Left ventricle myocardium inferior (tissue), 1 donor: Measurements from ENCODE around the gene TSEN34. TPM values are rescaled to one million over a fixed set of nuclear protein-coding genes. Genes with fewer than 3 reads are reported as not detected.
"Not testable (repeated sequence)": the region's sequence is repeated elsewhere in the genome, so short reads cannot be mapped to it uniquely, and the experiment has no call there.

ENCODE experiments used
- DNase-seq: peaks from one replicate; pipeline ENCODE4 v3.0.0-alpha.2; 2020
- H3K27ac ChIP-seq: fragments of 200-600 bp; replicated peaks from 2 replicates; pipeline ENCODE4 v1.8.0; 2021
- H3K27me3 ChIP-seq: fragments of 200-600 bp; 2 replicates; pipeline ENCODE4 v1.8.0; 2021; ENCODE audit warnings: low read depth
- H3K36me3 ChIP-seq: fragments of 200-600 bp; 2 replicates; pipeline ENCODE4 v1.8.0; 2021
- H3K4me1 ChIP-seq: fragments of 200-600 bp; 2 replicates; pipeline ENCODE4 v1.8.0; 2021
- H3K4me3 ChIP-seq: fragments of 200-600 bp; 2 replicates; pipeline ENCODE4 v1.8.0; 2021; ENCODE audit warnings: mild to moderate bottlenecking, moderate library complexity
- H3K9me3 ChIP-seq: fragments of 200-600 bp; replicated peaks from 2 replicates; pipeline ENCODE4 v1.8.0; 2021
- intact Hi-C: fragments of 100-400 bp; cut with micrococcal nuclease; formaldehyde crosslinking; loops from one replicate; pipeline ENCODE4 v1.11.0; 2022
- total RNA-seq: library from RNA; stranded (reverse); fragmentation: NEBNext Ultra II Directional; extraction: Animal tissue kit (Norgen Biotek cat#: 25700); gene quantifications from one replicate; pipeline ENCODE4 v1.2.1, GENCODE V29; 2021
- donor health status: DM: no; HTN: yes; CAD: no; lungs with severe emphysema.

Gene TSEN34
- total RNA-seq, 1 donor from 2014 or later, result 16.2 TPM

DNA sequence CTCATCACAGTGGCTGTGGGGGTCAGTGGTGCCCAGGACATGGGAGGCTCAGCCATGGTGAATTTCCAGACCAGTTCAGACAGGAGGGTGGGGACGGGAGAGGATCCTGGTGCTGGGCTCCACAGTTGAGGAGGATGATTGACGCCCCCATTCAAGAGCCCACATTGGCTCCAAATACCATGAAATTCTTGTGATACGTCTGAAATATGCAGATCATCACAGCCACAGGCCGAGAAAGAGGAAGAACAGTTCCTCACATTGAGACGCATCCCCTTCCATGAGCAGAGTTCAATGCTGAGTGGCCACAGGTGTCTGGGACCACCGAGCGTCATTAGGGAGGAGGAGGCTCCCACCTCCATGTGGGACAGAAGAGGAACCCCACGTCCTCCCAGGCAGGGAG, 52.7 kb downstream of the TSEN34 start:
- intact Hi-C loops, H3K27ac ChIP-seq, H3K36me3 ChIP-seq, H3K4me1 ChIP-seq, DNase-seq, H3K9me3 ChIP-seq, H3K4me3 ChIP-seq: not testable (repeated sequence)
- peaks cover 36% of the 10 kb centered on the region for H3K27me3 ChIP-seq

Other genes with a start within 250 kb of the TSEN34 start
- gene CACNG8, start 228.4 kb upstream of the TSEN34 start, total RNA-seq, result 0.16 TPM
- gene CACNG6, start 199.7 kb upstream of the TSEN34 start, total RNA-seq, result not detected
- gene VSTM1, start 127.4 kb upstream of the TSEN34 start, total RNA-seq, result not detected
- not detected for gene TARM1, start 109.9 kb upstream of the TSEN34 start, total RNA-seq
- gene OSCAR, start 90.5 kb upstream of the TSEN34 start, total RNA-seq, result 0.33 TPM
- 503 TPM for gene NDUFA3, start 88.5 kb upstream of the TSEN34 start, total RNA-seq
- gene TFPT, start 75.7 kb upstream of the TSEN34 start, total RNA-seq, result 14.5 TPM
- gene PRPF31, start 75.6 kb upstream of the TSEN34 start, total RNA-seq, result 39.5 TPM
- 19.5 TPM for gene CNOT3, start 53.5 kb upstream of the TSEN34 start, total RNA-seq
- gene LENG1, start 31.6 kb upstream of the TSEN34 start, total RNA-seq, result 7.3 TPM
- gene TMC4, start 18.1 kb upstream of the TSEN34 start, total RNA-seq, result 2.2 TPM
- gene MBOAT7, start 1.7 kb upstream of the TSEN34 start, total RNA-seq, result 12.2 TPM
- gene RPS9, start 9.6 kb downstream of the TSEN34 start, total RNA-seq, result 648 TPM
- gene LILRB3, start 31.7 kb downstream of the TSEN34 start, total RNA-seq, result 4.7 TPM
- gene LILRA6, start 51.5 kb downstream of the TSEN34 start, total RNA-seq, result 1.2 TPM
- 5.7 TPM for gene LILRB5, start 66.0 kb downstream of the TSEN34 start, total RNA-seq
- gene LILRB2, start 89.8 kb downstream of the TSEN34 start, total RNA-seq, result 1.7 TPM
- 0.66 TPM for gene LILRA5, start 121.9 kb downstream of the TSEN34 start, total RNA-seq
- not detected for gene LILRA4, start 147.9 kb downstream of the TSEN34 start, total RNA-seq
- gene LAIR1, start 173.6 kb downstream of the TSEN34 start, total RNA-seq, result 5.1 TPM
- gene TTYH1, start 224.2 kb downstream of the TSEN34 start, total RNA-seq, result 1.9 TPM